Natural killer cell (primary cell): ENCODE data around the gene NCAPG2. TPM values are rescaled to one million over a fixed set of nuclear protein-coding genes. Genes with fewer than 3 reads are reported as not detected.
A peak's percentile ranks its signal among the peaks of the same experiment; 100 is the strongest.

Experiments used
- ATAC-seq, 3 donors: fragments of 150-1000 bp in 2 of 3; fragments of 200-7000 bp in 1 of 3; cut with Tn5 transposase; 1 replicate in 1 of 3; 2 replicates in 2 of 3; pipeline ENCODE4 v1.10.0; 2021; ENCODE audit warnings: mild to moderate bottlenecking in 2 of 3, moderate library complexity in 2 of 3
- DNase-seq, 2 donors: peaks; one replicate each; pipeline versions ENCODE4 v3.0.0 to v3.0.0-alpha.2; 2013 to 2021; ENCODE audit warnings: mixed read lengths in 1 of 2
- H3K27ac ChIP-seq: one replicate; pipeline ENCODE4 v1.5.1; 2013; ENCODE audit warnings: mild to moderate bottlenecking, low read length
- H3K27me3 ChIP-seq: one replicate; pipeline ENCODE4 v1.6.1; 2013; ENCODE audit warnings: low read length; ENCODE audit not compliant: control insufficient read depth, insufficient read depth
- H3K36me3 ChIP-seq: one replicate; pipeline ENCODE4 v1.6.1; 2013; ENCODE audit warnings: low read length; ENCODE audit not compliant: control insufficient read depth, insufficient read depth
- H3K4me1 ChIP-seq: one replicate; pipeline ENCODE4 v1.6.1; 2013; ENCODE audit warnings: low read length; ENCODE audit not compliant: control insufficient read depth, insufficient read depth
- H3K4me3 ChIP-seq: one replicate; pipeline ENCODE4 v1.5.1; 2013; ENCODE audit warnings: low read length
- H3K9me3 ChIP-seq: one replicate; pipeline ENCODE4 v1.6.1; 2013; ENCODE audit warnings: low read length; ENCODE audit not compliant: control insufficient read depth, insufficient read depth
- H3K27ac Mint-ChIP-seq, 2 donors: one replicate each; pipeline ENCODE4 v1.8.0; 2022; ENCODE audit warnings: mild to moderate bottlenecking in 2 of 2, mixed read lengths in 2 of 2, moderate library complexity in 1 of 2
- H3K27me3 Mint-ChIP-seq, 2 donors: one replicate each; pipeline ENCODE4 v1.8.0; 2022; ENCODE audit warnings: low read depth in 2 of 2, mixed read lengths in 2 of 2
- H3K36me3 Mint-ChIP-seq: one replicate; pipeline ENCODE4 v1.8.0; 2022; ENCODE audit warnings: mixed read lengths
- H3K4me1 Mint-ChIP-seq, 2 donors: one replicate each; pipeline ENCODE4 v1.8.0; 2022; ENCODE audit warnings: mixed read lengths in 2 of 2
- H3K4me3 Mint-ChIP-seq: one replicate; pipeline ENCODE4 v1.8.0; 2022; ENCODE audit warnings: mild to moderate bottlenecking, moderate library complexity, mixed read lengths
- H3K9me3 Mint-ChIP-seq, 2 donors: one replicate each; pipeline ENCODE4 v1.8.0; 2022; ENCODE audit warnings: mixed read lengths in 2 of 2
- CTCF ChIP-seq: fragments of 200-600 bp; IDR thresholded peaks from one replicate; pipeline ENCODE4 v1.8.0; 2022; ENCODE audit warnings: antibody characterized with exemption
- WGBS: methylation state at CpG from one replicate; pipeline ENCODE4 v1.1.7; 2013; ENCODE audit warnings: missing lambda C conversion rate; ENCODE audit not compliant: insufficient coverage; 5-methylcytosine and 5-hydroxymethylcytosine counted together
- intact Hi-C: fragments of 100-400 bp; cut with micrococcal nuclease; formaldehyde crosslinking; loops from one replicate; pipeline ENCODE4 v1.14.2; 2022
- total RNA-seq, 4 donors: library from RNA; stranded (reverse); fragments of 120-200 nt in 1 of 4; gene quantifications; one replicate each; pipeline versions ENCODE4 v1.2.3 to v1.2.4, GENCODE V29; 2013 to 2022

NCAPG2 gene
- total RNA-seq, 3 donors from 2014 or later (not counting 1 experiment from before 2014, with no cell fraction given) = 8.8 to 14.8 (median 14.1) TPM

DNA sequence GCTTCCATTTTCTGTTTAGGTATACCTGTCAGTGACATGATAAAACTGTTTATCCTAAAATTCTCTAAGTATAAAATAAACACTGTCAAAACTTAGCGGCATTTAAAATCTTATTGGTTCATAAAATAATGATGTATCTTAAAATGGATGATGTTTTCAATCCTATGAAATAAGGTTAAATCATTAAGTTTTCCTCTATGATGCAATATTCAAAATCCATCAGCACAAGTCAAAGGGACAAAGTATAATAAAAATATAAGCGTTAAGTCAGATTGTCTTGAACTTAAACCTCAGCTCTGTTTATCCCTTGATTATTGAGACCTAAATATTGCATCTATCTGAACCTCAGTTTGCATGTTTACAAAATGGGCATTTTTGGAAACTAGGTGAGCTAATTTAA, 46.6 kb upstream of the NCAPG2 start:
- no CpG with 5 or more reads among the region's 2 CpGs for WGBS
- Mint-ChIP-seq H3K27ac (peak overlapping the region in 1 of 2 donors; percentile 38), H3K27me3 (no peaks in the 10 kb centered on the region), H3K4me1 (peaks cover 0 to 5% of the 10 kb centered on the region in 2 donors), H3K4me3 (no peak overlapping the region), H3K36me3 (peaks cover 11% of the 10 kb centered on the region), H3K9me3 (no peaks in the 10 kb centered on the region)
- H3K9me3 ChIP-seq = no peaks in the 10 kb centered on the region
- DNase-seq (no peak), ATAC-seq (no peak)
- no peaks in the 10 kb centered on the region for H3K4me1 ChIP-seq
- intact Hi-C loops = no loop called here
- H3K27ac ChIP-seq = no peak overlapping the region
- H3K27me3 ChIP-seq = no peaks in the 10 kb centered on the region
- no peak overlapping the region for H3K4me3 ChIP-seq
- H3K36me3 ChIP-seq = peaks cover 55% of the 10 kb centered on the region
- no peak for TF ChIP-seq CTCF

DNA sequence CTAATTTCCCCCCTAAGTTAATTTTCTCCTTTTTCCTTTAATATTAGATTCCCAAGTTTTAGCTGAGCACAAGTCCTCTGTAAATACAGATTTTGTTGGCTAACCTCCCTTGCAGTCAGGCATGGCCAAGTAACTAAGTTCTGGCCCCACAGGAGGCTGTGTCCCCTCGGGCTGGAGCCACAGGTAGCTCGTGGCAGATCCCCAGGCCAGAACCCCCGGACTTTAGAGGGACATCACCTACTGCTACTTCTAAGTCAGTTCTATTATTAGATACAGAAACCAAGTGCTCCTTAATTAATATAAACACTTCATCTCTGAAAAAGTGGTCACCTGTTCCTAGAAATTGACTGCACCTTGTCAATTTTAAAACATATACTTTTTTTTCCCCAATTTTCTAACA, 46.1 kb upstream of the NCAPG2 start:
- no peak for ATAC-seq
- Histone ChIP-seq H3K9me3 (no peaks in the 10 kb centered on the region), H3K4me1 (no peaks in the 10 kb centered on the region), H3K4me3 (no peak overlapping the region), H3K27ac (no peak overlapping the region), H3K36me3 (peaks cover 57% of the 10 kb centered on the region), H3K27me3 (no peaks in the 10 kb centered on the region)
- peaks cover 12% of the 10 kb centered on the region for H3K36me3 Mint-ChIP-seq
- intact Hi-C loops = no loop called here
- no peak overlapping the region for H3K4me3 Mint-ChIP-seq
- TF ChIP-seq CTCF = no peak
- peaks cover under 1 to 6% of the 10 kb centered on the region in 2 donors for H3K4me1 Mint-ChIP-seq
- WGBS = 94% methylated on average over 3 of the region's 3 CpGs
- H3K27me3 Mint-ChIP-seq = no peaks in the 10 kb centered on the region
- no peaks in the 10 kb centered on the region for H3K9me3 Mint-ChIP-seq
- DNase-seq = no peak
- H3K27ac Mint-ChIP-seq = peak overlapping the region in 1 of 2 donors; percentile 38

- Mint-ChIP-seq H3K36me3 (peaks cover 18% of the 10 kb centered on the region), H3K27me3 (no peaks in the 10 kb centered on the region), H3K4me3 (no peak overlapping the region), H3K4me1 (peaks cover 5 to 6% of the 10 kb centered on the region in 2 donors), H3K27ac (no peak overlapping the region), H3K9me3 (no peaks in the 10 kb centered on the region)
- Histone ChIP-seq H3K27ac (no peak overlapping the region), H3K9me3 (no peaks in the 10 kb centered on the region), H3K27me3 (no peaks in the 10 kb centered on the region), H3K36me3 (peaks cover 58% of the 10 kb centered on the region), H3K4me3 (no peak overlapping the region), H3K4me1 (no peaks in the 10 kb centered on the region)
- ATAC-seq = no peak
- WGBS = 98% methylated on average over 9 of the region's 9 CpGs
- no peak for TF ChIP-seq CTCF
- DNase-seq = no peak
- intact Hi-C loops = no loop called here
These were observed 44.8 kb upstream of the NCAPG2 start for GRCh38 chr7:158749396-158749795.

DNA sequence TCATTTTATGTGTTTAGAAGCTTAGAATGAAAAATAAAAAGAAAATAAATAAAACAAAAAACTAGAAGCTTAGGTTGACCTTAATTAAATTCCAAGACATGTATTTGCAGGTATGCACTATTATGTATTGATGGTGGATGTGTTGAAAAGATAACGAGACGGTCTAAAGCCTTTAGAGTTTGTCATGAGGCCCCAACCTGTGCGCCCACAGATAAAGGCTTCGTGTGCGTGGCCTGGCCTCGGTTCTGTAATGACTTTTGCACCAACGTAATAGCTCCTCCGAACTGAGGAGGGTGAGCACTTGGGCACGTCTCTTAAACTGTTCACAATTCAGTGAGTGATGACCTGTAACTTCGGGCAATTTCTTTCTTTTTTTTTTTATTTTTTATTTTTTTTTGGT, 43.7 kb upstream of the NCAPG2 start:
- H3K36me3 Mint-ChIP-seq = peaks cover 18% of the 10 kb centered on the region
- 88% methylated on average over 10 of the region's 10 CpGs for WGBS

More for the DNA sequence above, 43.7 kb upstream of the NCAPG2 start:
- Mint-ChIP-seq H3K27ac (no peak overlapping the region), H3K9me3 (no peaks in the 10 kb centered on the region), H3K4me3 (no peak overlapping the region), H3K27me3 (no peaks in the 10 kb centered on the region), H3K4me1 (peaks cover 5 to 6% of the 10 kb centered on the region in 2 donors)
- intact Hi-C loops = no loop called here
- no peak for TF ChIP-seq CTCF
- H3K27ac ChIP-seq = no peak overlapping the region
- no peak overlapping the region for H3K4me3 ChIP-seq
- no peaks in the 10 kb centered on the region for H3K9me3 ChIP-seq
- ATAC-seq (no peak), DNase-seq (no peak)
- H3K4me1 ChIP-seq = no peaks in the 10 kb centered on the region
- H3K27me3 ChIP-seq = no peaks in the 10 kb centered on the region
- peaks cover 63% of the 10 kb centered on the region for H3K36me3 ChIP-seq
